HPDE6-E6E7 (cell line): Measurements from ENCODE around the gene SLC16A13.
"Not testable (repeated sequence)": the region's sequence is repeated elsewhere in the genome, so short reads cannot be mapped to it uniquely, and the experiment has no call there.

Experiments
- DNase-seq: peaks from one replicate; pipeline ENCODE4 v3.0.0; 2011; ENCODE audit warnings: missing footprints; ENCODE audit errors: extremely low spot score

SLC16A13 gene

DNA sequence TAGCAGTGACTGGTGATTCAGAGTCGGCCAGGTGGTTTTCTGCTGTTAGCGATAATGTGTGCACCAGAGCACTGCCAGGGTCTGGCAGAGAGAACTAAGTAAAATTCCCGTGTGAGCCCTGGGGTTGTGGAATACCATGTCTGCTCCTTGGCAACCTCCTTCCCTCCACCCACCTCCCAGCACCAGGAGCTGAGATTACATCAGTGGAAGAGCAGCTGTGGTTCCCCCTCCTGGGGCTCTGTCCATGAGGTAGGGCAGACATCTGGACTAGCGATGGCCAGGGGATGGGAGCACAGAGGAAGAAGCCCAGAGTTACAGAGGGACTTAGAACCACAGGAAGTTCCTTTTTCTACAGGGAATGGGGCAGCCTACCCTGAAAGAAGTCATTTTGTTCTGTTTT lies 28.4 kb downstream of the SLC16A13 start:
- no peak for DNase-seq

GRCh38 chr17:7067198-7067597 lies 31.4 kb downstream of the SLC16A13 start:
- no peak for DNase-seq

- DNase-seq: no peak
Observed at GRCh38 chr17:7068268-7068667, 32.5 kb downstream of the SLC16A13 start.

DNA sequence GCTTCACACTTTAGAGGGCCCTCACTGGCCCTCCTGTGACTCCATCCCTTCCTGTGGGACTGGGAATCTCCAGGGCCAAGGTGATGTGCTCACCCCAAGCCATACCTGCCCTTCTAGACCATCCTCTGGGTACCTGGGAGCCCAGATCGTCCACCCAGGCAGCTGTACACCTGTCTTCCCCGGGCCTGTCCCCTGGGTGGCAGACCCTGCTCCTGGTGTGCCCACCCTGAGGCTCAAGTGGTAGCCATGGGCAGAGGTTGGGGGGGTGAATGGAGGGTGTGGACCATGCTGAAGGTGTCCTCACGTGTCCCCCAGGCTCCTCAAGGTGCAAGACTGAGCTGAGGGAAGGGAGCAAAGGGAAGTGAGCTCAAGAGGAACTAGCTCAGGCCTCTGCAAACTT lies 34.9 kb downstream of the SLC16A13 start:
- no peak for DNase-seq

DNA sequence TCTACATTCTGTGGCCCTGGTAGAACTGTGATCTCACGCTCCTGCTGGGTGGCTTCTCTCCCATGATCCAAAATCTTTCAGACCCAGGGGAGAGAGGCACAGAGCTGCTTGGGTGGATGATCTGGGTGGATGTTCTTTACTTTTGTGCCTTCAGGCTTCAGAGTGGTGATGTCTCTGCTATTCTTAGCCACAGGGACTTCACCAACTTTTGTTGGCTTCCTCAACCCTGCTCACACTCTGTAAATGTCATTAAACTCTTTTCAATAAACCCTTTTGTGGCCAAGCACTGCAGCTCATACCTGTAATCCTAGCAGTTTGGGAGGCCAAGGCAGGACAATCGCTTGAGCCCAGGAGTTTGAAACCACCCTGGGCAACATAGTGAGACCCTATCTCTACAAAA lies 36.6 kb downstream of the SLC16A13 start:
- DNase-seq: no peak

DNA sequence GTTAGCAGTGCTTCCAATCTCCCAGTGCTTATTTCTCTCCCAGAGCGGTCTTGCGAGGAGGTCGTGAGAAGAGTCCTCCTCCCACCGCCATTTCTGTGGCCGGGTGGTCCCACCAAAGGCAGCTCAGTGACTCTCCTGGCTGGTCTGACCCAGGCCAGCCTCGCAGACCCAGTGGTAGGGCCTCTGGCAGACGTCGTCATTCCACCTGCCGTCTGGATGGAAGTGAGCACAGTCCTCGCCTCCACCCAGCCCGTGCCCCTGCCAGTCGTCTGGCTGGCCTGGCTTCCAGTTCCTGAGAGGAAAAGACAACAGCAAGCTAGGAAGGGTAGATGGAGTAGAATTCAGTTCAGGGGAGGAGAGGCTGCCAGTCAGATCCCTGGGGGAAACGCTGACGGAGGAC lies 39.1 kb downstream of the SLC16A13 start:
- no peak for DNase-seq

GRCh38 chr17:7077911-7078546 lies 42.2 kb downstream of the SLC16A13 start:
- DNase-seq: no peak

DNA sequence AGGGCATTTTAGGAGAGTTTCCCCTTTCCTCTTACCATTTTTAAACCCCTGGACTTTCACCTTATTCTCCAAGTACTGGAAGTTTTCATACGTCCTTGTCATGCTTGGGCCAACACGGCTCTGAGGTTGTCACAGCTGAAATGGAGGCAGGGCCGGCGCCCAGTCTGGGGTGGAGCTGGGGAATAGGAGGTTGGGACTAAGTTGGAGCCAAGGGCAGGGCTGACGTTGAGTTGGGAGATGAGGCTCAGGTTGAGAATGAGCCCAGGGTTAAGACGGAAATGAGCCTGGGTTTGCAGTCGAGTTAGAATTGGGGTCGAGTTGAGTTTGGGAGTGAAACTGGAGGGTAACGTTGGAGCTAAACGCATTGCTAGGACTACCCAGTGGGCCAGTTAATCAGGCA lies 42.9 kb downstream of the SLC16A13 start:
- no peak for DNase-seq

DNA sequence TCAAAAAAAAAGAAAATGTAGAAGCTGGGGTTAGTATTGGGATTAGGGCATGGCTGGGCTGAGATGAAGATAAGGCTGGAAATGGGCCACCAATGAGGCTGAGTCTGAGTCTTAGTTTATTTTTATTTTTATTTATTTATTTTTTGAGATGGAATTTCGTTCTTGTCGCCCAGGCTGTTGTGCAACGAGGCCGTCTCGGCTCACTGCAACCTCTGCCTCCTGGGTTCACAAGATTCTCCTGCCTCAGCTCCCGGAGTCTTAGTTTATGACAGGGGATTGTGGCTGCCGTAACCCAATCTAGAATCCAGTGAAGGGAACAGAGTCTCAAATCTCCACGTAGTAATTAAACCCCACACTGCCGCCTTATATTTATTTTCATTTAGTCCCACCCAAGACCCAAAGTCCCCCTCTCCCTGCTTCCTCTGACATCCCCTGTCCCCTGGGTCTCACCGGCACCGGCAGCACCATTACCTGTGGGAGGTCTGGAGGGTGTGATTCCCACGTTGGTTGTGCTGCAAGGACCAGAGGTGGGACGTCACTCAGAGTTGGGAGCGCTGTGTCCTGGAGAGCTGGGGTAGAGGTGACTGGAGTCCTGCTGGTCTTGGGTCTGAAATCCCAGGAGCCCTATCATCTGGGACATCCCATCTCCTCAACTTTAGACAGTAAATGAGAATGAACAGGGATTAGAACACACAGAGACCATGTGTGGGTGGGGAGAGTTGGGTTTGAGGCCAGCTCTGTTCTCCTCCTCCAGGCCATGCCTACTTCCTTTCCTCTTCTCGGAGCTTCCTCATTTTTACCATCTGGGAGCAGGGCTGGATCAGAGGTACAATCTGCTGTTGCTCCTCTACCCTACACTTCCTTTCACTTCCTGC lies 44.0 kb downstream of the SLC16A13 start, which contains the start of gene CLEC10A:
CLEC10A (minus strand) TSS at position 671 of the 875 bp plus-strand sequence. CDS start 1,439 bp downstream, outside the sequence.
- no peak for DNase-seq

DNA sequence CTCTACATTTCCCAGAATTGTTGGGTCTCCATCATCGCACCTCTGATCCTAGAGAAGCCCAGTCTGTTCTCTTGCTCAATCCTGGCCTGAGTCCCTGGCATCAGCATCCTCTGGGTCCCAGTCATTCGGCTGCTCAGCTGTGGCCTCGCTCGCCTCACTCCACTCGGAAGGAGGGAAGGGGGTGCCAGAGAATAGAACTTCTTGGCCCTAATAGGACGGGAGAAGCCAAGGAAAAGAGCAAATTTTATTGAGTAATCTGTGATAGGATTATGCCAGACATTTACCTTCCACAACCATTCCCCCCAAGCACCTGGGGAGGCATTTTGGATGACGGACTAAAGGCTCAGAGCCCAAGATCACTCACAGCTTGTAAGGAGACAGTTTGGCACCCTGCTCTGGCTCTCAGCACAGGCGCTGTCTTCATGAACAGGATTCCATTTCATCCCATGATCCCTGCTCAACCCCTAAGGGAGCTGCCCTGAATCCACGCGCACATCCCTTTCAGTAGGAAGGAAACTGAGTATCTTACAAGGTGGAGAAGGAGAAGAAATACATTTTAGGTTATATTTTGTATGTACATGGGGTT lies 44.7 kb downstream of the SLC16A13 start:
- DNase-seq: no peak

GRCh38 chr17:7081341-7082062 lies 45.7 kb downstream of the SLC16A13 start:
- DNase-seq: no peak

- DNase-seq: no peak
Observed at GRCh38 chr17:7083592-7083991, 47.8 kb downstream of the SLC16A13 start.

GRCh38 chr17:7084088-7084487 lies 48.3 kb downstream of the SLC16A13 start:
- no peak for DNase-seq

DNA sequence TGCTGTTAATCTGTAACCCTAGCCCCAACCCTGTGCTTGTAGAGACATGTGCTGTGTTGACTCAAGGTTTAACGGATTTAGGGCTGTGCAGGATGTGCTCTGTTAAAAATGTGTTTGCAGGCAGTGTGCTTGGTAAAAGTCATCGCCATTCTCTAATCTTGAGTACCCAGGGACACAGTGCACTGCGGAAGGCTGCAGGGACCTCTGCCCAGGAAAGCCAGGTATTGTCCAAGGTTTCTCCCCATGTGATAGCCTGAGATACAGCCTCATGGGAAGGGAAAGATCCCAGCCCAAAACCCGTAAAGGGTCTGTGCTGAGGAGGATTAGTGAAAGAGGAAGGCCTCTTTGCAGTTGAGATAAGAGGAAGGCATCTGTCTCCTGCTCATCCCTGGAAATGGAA lies 52.6 kb downstream of the SLC16A13 start:
- not testable (repeated sequence) for DNase-seq

- not testable (repeated sequence) for DNase-seq
Observed at GRCh38 chr17:7089570-7089969, 53.8 kb downstream of the SLC16A13 start.
